CD4-positive, alpha-beta T cell treated with Interleukin-4 for 1 hour (primary cell): ENCODE data around the gene PRKAG2.
"Not testable (repeated sequence)": the region's sequence is repeated elsewhere in the genome, so short reads cannot be mapped to it uniquely, and the experiment has no call there.

ENCODE experiments used
- DNase-seq, 2 donors: peaks; one replicate each; pipeline ENCODE4 v3.0.0-alpha.2; 2020 to 2022

The PRKAG2 gene

GRCh38 chr7:151761957-151762356 is 115.0 kb downstream of the PRKAG2 start:
- DNase-seq, result no peak

- no peak for DNase-seq
Observed at GRCh38 chr7:151761231-151761630, 115.7 kb downstream of the PRKAG2 start.

DNA sequence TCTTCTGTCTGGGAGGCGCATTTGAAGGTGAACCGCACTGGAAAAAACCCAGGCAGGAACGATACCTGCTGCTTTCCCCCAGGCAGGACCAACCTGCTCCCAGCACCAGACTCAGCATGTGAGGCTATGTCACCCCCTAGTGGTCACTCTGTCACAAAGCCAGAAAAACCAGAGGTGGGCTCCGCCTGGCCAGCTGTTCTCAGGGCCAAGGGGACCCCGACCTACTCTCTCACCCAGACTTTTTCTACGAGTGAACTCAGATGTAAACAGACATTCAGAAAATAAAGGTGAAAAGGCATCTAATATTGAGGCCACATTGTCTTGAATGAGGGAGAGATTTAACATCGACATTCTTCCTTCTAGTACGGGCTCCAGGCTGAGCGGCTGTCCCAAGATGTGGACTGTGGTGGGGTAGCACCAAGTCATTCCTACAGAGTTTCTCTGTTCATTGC is 117.3 kb downstream of the PRKAG2 start:
- peak; percentile 65 for DNase-seq

GRCh38 chr7:151758622-151759540 is 118.0 kb downstream of the PRKAG2 start:
- no peak for DNase-seq

DNA sequence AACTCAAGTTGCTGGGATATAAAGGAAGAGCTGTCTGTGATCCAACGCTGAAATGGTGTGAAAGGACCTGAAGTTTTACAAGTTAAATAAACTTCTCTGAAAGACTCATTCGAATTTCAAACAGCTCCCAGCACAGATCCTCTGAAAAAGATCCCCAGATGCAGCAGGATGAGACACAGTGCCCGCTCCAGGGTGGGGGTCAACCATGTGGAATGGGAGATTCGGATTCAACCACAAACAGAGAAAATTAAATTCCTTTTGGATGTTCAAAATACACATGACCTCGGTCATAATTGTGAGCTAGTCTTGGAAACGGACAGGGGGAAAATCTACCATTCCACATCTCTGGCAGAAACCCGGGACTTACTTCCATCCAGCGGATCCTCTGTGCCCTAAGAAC is 119.6 kb downstream of the PRKAG2 start:
- no peak for DNase-seq

DNA sequence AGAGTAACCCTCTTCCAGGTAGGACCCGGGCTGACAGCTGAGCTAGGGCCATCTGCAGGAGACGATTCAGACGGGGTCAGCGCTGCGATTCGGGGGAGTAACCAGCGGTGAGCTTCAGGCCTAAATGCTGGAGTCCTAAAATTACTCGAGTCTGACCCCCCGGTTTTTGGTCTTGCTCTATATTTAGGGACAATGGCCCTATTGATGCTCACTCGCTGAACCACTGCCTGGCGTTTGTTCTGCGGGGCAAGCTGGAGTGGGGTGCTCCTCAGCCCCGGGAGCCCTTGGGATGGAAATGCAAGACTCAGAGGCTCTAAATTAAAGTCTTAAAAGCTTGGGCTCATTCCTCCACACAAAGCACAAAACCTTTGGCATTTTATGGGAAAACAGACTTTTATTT is 120.0 kb downstream of the PRKAG2 start:
- no peak for DNase-seq

DNA sequence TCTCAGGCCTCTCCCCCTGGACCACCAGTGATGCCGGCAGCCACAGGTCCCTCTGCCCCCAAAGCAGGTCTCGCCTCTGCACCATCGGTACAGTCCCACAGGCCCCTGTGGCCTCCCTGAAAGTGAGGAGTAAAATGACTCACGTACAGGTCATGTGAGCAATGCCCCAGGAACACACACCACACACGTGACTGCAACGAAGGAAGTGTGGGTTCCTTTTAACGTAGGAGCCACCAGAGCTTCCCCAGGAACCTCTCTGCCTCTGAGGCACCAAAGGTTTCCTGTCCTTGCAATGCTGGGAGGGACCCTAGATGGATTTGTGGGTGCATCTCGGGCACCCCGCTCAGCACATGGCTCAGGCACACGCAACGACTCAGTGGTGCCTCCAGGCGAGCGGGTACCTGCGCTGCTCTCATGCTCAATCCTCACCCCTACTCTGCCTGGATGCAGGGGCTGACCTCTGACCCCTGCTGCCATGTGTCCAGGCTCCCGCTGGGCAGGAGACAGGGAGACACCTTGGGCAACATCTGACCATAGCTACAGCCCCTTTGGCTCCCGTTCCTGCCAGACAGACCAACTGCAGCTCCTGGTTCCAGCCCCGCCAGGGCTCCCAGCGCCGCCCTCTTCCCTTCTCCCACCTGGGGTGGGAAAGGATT is 120.7 kb downstream of the PRKAG2 start:
- DNase-seq, result peak; percentile 58 to 72

GRCh38 chr7:151755131-151755801 is 121.6 kb downstream of the PRKAG2 start:
- no peak for DNase-seq

GRCh38 chr7:151754688-151755130 is 122.2 kb downstream of the PRKAG2 start:
- no peak for DNase-seq

- no peak for DNase-seq
Observed at GRCh38 chr7:151754142-151754590, 122.7 kb downstream of the PRKAG2 start.

DNA sequence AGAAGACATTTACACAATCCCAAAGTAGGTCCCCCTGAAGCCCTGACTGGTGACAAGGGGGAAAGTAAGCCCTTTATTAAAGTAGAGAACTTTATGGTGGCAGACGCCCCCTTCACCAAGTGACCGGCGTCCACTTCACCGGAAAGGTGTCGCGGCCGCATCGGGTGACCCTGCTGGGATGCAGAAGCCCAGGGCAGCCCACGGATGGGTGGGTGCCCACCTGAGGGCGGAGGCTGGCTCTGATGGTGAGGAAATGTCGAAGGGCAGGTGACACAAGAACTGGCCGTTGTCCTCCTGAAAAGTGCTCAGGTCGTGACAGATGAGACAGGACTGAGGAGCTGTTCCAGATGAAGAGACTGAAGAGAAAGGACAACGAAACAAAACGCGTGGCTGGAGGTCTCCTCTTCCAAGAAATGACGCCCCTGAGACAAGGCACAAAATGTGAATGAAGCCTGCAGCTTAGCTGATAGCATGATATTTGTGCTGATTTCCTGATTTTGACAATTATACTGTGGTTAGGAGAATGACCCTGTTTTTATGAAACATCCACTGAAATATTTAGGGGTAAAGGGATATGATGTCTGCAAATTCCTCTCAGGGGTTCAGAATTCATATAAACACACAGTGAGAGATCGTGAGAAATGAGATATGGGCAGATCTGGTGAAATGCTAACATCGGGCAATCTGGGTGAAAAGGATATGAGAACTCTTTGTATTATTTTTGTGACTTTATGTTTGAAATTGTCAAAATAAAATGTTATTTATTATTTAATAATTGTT is 123.9 kb downstream of the PRKAG2 start:
- no peak for DNase-seq

DNA sequence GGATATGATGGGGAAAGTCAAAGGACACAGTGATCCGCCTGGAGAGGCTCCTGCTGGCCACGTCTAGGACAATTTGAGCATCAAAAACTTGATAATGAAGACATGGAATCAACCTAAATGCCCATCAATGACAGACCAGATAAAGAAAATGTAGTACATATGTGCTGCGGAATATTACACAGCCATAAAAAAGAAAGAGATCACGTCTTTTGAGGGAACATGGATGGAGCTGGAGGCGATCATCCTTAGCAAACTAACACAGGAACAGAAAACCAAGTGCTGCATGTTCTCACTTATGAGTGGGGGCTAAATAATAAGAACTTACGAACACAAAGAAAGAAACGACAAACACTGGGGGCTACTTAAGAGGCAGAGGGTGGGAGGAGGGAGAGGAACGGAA is 124.9 kb downstream of the PRKAG2 start:
- no peak for DNase-seq

DNA sequence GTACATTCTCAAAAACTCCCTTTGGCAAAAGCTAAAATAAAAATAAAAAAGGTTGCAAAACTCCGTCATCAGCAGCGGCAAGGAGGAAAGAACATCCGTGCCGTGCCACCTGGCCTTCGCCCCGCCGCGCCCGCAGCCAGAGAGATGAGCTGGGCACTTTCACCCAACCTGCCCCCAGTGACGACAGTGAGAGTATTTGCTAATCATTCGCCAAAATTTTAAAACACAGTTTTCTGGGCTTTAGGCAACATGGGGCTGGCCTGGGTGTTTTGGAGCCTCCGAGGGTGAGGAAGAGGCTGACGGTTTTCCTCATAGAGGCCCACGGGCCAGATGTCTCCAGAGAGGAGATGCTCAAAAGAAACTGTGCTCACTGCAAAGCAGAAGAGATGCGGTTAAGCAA is 128.2 kb downstream of the PRKAG2 start:
- no peak for DNase-seq

- not testable (repeated sequence) for DNase-seq
Observed at GRCh38 chr7:151748021-151748420, 128.9 kb downstream of the PRKAG2 start.

- DNase-seq, result no peak
Observed at GRCh38 chr7:151745706-151746105, 131.2 kb downstream of the PRKAG2 start.

GRCh38 chr7:151744656-151745638 is 132.0 kb downstream of the PRKAG2 start:
- peak in 1 of 2 donors; percentile 81 for DNase-seq

DNA sequence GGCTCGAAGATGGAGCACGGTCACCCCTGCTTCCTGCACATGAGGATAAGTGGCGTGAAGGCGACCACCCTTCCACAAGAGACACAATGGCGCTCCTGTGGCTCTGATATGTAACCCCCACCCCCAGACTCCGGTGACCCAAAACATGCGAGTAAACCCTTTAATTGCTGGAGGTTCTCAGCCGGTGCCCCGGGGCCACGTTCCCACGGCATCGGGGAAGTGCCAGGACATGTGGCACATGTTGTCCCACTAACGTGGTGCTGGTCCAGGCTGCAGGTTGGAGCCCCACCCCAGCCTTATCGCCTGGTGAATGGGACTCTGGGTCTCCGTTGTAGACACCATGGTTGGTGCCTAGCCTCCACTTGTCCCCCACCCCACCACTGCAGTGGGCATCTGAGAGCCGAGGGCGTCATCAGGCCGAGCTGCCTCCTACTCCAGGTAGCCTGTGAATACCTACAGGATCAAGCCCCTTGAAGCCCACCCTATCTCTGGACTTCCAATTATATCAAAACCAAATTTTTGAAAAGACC is 132.8 kb downstream of the PRKAG2 start:
- no peak for DNase-seq

DNA sequence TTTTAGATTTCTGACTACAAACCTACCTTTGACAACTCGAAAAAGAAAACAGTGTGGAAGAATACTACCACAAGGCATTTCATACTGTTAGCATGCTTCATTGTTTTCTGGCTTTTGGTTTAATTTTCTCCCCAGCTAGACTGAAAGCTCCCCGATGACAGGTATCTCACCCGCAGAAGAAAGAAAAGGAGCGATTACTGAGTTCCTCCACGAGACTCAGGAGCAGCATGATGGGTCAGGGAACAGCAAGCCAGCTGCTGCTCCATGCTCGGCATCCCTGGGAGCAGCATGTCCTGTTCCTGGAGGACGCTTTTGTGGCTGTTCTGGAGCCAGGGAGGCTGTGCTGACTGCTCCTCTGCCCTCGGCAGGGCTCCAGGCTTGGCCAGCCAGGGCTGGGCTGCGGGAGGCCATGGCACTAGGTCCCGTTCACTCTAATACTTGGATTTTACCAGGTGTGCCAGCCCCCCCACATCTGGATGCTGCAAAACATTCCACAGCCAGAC is 133.4 kb downstream of the PRKAG2 start:
- no peak for DNase-seq

DNA sequence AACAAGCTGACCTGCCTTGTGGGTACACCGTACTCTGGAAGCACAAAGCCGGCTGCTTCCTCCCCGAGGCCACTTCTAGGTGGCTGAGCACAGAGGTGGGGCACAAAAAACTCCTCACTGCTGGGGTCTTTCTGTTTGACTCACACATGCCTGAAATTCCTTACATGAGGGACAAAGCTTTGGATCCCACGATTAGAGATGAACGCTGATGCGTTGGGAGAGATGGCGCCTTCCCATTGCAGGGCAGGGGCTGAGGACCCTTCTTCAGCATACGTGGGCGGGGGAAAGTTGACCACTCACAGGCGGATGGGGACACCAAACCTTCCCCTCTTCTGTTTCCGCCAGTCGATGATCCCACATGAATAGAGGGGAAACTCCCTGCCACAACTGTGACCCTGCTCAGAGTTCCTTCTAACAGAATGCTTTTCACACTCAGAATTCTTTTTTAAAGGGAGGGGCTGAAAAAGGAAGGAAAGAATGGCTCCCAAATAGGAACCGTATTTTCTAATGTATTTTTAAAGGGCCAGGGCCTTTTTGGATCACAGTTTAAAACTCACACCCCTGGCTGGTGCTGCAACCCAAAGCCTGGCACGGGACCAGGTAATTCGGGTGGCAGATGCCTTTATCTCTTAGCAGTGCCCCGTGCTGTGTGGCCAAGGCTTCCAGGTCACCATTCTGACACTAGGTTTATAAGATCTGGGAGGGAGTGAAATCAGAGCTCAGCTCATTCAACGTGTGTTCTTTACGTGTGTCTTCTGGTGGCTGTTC is 134.0 kb downstream of the PRKAG2 start:
- DNase-seq, result peak in 1 of 2 donors; percentile 42

DNA sequence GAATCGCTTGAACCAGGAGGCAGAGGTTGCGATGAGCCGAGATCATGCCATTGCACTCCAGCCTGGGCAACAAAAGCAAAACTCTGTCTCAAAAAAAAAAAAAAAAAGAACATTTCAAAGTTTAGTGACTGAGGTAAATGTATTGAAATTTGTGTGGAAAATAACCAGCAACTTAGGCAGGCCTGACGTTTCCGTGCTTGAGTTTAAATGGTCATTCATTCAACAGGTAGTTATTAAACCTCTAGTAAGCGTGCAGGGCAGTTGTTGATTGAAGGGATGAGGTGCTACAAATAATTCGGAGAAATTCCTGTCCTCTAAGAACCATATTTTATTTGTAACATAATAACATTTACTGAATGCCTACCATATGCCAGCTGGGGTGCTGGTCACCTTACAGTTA is 135.3 kb downstream of the PRKAG2 start:
- DNase-seq, result no peak
